GM21786 (cell line): Measurements from ENCODE around the gene FXN.
"Not testable (repeated sequence)": the region's sequence is repeated elsewhere in the genome, so short reads cannot be mapped to it uniquely, and the experiment has no call there.

Experiments
- ATAC-seq: cut with Tn5 transposase; IDR thresholded peaks from one replicate; pipeline ENCODE4 v1.9.1; 2021; ENCODE audit not compliant: unreplicated experiment

Gene FXN

DNA sequence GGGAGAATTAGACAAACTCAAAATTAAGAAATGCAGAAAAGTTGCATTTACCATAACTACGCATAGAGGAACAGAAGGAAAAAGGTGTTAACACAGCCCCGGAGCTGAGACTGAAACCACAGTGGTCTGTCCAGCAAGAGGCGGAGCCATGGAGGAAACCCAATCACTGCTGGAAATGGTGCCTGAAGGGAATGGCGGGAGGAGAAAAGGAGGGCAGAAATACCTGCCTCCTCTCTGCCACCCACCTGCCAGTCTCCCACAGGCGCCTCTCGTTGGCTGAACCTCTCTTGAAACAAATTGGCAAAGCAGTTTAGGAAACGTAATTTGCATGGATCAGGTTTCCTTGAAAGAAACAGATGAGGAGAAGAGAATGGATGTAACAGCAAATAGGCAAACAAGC lies 11.9 kb upstream of the FXN start:
- no peak for ATAC-seq

DNA sequence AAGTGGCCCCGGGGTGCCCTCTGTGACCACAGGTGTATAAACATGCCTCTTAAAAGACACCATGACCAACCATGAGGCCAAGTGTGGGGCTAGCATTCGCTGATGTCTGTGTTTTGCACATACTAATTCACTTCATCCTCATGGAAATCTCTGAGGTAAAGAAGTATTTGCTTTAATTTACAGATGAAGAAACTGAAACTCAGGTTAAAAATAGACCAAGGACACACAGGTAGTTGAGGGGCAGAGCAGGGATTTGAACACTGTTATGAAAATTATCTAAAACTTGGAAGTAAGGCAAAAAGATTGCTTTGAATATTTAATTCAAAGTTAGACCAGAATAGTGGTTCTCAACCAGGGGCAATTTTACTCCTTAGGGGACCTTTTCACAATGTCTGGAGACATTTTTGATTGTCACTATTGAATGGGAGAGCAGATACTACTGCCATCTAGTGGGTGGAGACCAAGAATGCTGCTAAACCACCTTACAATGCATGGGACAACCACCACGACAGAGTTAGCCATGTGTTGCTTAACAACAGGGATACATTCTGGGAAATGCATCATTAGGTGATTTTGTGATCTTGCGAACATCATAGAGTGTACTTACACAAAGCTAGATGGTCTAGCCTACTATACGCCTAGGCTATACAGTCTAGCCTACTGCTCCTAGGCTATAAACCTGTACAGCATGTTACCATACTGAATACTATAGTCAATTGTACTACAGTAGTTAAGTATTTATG lies 8.0 kb upstream of the FXN start:
- peak; percentile 83 for ATAC-seq

DNA sequence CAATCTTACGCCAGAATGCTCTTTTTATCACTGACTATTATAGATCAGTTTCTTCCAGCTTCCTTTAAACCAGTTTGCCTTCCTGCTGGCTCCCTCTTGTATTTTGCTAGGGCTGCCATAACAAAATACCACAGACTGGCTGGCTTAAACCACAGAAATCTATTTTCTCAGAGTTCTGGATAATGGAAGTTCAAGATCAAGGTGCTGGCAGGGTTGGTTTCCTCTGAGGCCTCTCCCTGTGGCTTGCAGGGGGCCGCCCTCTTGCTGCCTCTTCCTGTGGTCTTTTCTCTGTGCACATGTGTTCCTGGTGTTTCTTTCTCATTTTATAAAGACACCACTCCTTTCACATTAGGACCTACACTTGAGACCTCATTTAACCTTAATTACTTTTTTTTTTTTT lies 6.8 kb upstream of the FXN start:
- ATAC-seq, result no peak

DNA sequence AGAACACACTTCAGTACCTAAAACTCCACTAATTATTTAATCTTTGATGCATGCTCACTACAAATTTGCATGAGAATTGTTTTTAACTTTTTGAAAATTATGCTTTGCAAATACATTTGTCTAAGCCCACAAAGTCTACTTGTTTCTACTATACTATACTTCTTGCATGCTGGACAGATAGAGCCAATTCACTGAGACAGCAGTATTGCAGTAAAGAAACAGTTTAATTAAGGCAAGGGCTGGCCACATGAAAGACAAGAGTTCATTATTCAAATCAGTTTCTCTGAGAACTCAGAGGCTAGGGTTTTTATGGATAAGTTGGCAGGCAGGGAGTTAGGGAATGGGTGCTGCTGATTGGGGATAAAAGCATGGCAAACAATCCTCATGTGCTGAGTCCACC lies 6.0 kb upstream of the FXN start:
- no peak for ATAC-seq

DNA sequence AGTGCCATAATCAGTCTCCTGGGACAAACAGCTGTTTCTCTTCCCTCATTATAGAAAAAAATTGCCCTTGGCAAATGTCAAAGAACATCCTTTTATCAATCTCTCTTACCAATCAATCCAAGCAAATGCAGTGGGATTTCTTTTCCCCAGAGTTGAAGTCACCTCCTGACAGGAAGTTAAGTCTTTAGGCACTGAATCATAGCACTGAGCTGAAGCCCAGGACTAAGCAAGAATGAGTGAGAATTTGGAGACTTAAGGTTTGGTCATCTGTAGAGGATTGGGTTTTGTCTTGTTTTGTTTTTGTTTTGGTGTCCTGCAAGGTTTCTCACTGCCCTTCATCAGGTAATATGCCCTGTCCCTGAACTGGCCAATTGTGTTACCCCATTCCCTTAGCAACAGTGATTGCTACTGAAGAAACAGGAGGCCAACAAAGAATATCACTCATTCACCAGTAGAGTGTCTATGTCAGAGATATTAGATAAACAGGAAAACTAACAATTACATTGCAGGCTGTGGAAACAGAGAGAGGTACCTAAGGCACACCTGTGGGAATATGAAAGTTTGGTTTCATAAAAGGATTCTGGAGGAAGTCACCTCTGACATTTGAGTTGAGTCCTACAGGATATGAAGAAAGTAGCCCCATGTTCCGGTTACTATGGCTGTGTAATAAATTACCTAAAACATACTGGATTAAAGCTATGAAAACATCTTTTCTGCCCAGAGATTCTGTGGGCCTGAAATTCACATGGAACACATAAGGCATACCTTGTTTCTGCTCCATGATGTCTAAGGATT lies 4.5 kb upstream of the FXN start:
- no peak for ATAC-seq

DNA sequence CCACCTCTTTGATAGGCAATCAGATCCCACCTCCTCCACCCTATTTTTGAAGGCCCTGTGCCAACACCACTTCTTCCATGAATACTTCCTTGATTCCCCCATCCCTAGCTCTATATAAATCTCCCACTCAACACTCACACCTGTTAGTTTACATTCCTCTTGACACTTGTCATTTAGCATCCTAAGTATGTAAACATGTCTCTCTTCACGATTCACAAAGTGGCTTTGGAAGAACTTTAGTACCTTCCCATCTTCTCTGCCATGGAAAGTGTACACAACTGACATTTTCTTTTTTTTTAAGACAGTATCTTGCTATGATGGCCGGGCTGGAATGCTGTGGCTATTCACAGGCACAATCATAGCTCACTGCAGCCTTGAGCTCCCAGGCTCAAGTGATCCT lies 1.5 kb upstream of the FXN start:
- ATAC-seq, result no peak

DNA sequence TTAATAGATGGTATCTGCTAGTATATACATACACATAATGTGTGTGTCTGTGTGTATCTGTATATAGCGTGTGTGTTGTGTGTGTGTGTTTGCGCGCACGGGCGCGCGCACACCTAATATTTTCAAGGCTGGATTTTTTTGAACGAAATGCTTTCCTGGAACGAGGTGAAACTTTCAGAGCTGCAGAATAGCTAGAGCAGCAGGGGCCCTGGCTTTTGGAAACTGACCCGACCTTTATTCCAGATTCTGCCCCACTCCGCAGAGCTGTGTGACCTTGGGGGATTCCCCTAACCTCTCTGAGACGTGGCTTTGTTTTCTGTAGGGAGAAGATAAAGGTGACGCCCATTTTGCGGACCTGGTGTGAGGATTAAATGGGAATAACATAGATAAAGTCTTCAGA lies 757 bp downstream of the FXN start:
- ATAC-seq, result peak; percentile 27

DNA sequence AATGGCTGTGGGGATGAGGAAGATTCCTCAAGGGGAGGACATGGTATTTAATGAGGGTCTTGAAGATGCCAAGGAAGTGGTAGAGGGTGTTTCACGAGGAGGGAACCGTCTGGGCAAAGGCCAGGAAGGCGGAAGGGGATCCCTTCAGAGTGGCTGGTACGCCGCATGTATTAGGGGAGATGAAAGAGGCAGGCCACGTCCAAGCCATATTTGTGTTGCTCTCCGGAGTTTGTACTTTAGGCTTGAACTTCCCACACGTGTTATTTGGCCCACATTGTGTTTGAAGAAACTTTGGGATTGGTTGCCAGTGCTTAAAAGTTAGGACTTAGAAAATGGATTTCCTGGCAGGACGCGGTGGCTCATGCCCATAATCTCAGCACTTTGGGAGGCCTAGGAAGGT lies 1.2 kb downstream of the FXN start:
- no peak for ATAC-seq

DNA sequence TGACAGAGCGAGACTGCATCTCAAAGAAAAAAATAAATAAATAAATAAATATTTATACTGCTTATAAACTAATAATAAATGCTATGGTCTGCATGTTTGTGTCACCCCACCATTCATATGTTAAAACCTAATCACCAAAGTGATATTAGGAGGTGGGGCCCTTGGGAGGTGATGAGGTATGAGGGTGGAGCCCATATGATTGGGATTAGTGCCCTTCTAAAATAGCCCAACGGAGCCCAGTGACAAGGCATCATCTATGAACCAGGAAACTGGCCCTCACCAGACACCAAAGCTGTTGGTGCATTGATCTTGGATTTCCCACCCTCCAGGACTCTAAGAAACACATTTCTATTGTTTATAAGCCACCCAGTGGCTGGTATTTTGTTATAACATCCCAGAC lies 5.1 kb downstream of the FXN start:
- no peak for ATAC-seq

DNA sequence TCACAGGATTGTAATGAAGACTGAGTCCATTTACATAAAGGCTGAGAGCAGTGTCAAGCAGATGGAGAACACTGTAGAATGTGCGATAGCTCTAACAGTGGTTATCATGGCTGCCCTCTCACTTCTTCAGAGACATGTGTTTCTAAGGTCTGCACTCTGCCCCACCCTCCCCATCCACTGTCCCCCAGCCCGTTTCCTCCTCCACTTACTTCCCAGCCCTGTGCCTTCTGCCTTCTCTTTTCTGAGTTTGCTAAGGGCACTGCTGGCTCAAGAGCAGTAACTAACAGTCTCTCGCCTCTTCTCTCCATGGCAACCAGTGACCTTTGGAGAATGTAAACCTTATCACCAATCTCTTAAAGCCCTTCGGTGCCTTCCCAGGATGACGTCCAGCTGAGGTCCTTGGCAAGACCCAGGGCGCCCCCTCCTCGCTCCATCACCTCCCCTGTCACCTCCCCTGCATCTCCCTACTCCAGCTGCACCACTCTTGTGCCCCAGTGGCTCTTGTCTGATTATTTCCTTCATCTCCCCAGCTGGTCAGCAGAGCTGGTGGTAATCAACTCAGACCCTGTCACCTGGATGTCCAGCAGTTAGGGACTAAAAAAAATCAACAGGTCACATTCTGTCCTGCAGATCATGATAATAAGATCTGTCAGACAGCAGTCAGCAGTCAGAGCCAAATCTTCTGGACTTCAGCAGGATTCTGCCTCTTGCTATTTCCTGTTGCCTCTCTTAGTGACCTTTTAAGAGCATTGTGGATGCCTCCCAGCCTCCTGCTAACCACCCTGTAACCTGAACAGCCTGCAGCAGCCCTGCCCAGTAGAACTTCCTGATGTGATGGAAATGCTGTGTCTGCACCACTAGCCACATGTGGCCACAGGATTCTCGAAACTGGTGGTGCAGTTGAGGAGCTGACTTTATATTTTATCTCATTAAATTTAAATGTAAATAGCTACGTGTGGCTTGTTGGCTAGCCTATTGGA lies 9.0 kb downstream of the FXN start:
- no peak for ATAC-seq

DNA sequence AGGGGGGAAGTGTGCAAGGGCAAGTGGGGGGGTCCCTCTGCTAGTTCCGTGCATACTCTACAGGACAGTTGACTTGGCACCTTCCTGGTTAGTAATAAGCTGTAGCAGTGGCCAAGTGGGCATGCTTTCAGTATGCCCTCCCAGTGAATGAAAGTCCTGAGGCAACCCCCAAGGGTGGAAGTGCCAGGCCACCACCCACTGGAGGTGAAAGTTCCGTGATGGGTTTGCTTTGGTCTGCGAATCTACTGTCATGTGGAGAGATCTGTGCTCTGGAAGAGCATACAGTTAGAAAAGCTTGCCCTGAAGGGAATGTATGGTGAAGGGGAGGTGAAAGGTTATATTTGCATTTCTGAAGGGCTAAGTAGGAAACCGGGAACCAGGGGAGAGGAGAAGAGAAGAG lies 10.3 kb downstream of the FXN start:
- no peak for ATAC-seq

DNA sequence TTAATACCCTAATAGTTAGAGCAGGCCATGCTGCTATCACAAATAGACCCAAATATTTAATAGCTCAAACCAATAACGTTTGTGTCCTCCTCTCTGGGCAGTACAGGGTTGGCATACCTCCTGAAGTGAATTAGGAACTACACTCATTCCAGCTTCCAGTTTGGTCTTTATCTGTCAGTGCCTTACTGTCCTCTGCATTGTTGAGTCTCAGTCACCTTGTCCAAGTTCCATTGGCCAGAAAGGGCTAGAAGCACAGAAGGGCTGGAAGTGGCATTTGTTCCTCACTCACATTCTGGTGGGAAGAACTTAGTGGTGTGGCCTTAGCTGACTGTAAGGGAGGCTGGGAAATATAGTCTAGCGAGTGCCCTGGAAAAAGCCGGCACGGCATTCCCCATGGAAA lies 11.2 kb downstream of the FXN start:
- ATAC-seq, result no peak

DNA sequence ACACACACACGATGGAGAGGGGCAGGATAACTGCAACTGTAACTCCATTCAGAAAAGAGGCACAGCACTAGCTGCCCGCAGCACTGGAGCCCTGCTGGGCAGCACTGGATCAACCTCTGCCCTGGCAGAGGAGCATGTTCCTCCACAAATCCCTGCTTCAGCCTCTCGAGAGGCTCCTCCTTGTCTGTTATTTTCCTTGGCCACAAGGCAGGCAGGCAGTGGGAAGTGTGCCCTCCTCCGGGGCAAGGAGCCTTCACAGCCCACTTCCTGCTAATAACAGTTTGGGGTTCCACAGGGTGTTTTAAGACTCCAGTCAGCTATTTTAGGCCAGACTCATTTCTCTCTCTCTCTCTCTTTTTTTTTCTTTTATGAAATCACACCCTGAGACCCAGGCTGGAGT lies 11.8 kb downstream of the FXN start:
- ATAC-seq, result no peak

DNA sequence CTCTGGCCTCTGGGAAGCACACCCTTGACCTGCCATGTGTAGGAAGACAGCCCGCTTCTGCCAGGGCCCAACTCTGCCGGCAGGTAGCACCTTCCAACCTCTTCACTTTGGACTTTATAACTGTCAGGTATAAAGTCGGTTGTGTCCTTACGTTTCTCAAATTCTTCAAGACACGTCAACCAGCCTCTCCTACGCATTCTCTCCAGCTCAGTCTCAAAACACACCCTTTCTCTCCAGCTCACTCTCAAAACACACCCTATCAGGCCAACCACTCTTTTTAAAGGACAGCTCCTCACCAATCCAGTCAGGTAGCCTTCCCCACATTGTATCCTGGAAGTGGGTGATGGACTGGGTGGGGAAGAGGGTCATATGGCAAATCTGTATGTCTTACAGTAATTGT lies 13.5 kb downstream of the FXN start:
- no peak for ATAC-seq

DNA sequence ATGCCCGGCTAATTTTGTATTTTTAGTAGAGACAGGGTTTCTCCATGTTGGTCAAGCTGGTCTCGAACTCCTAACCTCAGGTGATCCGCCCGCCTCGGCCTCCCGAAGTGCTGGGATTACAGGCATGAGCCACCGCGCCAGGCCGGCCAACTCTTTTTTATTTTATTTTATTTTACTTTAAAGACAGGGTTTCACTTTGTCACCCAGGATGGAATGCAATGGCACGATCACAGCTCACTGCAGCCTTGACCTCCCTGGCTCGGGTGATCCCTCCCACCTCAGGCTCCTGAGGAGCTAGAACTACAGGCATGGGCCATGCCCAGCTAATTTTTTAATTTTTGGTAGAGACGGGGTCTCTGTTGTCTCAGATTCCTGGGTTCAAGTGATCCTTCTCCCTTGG lies 15.4 kb downstream of the FXN start:
- not testable (repeated sequence) for ATAC-seq

DNA sequence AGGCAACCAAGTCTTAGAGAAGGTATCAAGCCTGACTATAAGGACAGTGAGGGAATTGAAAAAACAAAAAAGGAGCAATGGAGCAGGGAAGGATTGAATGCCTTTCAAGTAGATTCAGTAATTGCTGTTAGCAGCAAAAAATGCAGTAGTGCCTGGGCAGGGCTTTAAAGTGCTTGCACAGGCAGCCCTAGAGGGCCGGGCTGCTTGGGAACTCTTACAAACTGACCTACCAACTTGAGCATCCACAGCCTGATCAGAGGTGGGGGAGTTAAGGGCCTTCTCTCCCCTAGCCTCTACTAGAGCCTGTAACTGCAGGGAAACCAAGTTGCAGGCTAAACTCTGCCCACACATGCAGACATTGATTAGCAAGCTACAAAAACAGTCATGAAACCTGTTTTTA lies 19.4 kb downstream of the FXN start:
- ATAC-seq, result no peak

DNA sequence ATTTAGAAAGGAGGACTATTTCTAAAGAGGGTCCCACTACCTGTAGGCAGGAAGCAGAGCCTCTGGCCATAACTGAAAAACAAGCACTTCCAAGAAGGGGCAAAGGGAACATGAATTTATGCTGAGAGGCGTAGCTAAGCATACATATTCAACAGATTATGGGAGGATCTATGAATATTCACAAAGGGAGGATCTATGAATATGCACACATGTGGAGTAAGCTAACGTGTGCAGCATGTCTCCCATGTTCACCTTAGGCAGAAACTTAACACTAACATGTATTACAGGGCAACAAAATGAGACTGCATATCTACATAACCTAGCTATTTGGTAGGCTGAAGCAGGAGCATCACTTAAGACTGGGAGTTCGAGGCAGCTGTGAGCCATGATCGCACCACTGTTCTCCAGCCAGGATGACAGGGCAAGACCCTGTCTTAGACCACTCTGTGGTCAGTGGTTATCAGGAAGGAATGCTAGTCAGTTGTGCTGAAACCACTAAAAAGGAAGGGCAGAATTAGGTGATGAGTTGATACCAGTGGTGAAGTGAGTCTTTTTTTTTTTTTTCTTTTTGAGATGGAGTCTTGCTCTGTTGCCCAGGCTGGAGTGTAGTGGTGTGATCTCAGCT lies 20.8 kb downstream of the FXN start:
- no peak for ATAC-seq

DNA sequence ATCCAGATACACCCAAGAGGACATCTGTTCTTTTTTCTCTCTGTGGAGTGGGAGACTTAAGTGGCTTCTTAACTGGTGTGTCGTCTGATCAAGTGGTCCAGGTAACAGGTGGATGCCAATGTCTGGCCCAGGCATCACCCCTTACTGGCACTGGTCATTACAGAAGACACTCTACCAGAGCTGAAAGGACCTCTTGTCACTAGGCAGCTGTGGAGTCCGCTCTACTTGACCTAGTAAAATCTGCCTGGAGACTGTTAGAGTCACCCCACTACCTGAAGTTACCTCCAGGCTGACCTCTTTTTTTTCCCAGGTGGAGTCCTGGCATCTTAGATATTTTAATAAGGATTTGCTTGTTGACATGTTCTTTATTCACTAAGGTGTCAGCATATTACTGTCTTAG lies 22.5 kb downstream of the FXN start:
- ATAC-seq, result no peak

DNA sequence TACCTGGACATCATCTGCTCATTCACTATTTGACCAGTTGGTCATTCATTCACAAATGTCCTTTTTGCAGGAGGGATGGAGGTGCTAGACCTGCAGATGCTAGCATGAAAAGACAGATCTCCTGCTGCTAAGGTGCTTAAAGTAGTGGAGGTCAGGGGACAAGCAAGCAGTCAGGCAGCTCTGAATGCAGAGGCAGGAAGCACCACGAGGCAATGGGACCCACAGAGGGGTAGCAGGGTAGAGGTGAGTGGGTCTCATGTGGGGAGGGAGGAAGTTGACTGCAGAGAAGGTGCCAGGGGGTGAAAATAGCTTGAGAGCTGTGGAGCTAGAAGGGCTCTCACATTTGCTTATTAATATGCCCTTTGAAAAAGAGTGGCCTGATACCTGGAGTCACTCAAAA lies 25.2 kb downstream of the FXN start:
- ATAC-seq, result no peak

DNA sequence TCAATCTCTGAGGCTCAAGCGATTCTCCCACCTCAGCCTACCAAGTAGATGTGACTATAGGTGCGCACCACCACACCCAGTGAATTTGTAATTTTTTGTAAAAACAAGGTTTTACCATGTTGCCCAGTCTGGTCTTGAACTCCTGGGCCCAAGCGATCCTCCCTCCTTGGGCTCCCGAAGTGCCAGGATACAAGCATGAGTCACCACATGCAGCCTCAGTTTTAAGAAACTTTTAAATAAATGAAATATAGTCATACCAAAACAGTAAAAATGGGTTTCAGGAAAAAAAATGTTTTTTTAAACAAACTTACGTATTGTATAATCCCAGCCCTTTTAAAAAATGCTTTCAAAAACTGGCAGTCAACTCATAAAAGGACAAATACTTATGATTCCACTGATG lies 26.6 kb downstream of the FXN start:
- ATAC-seq, result no peak

DNA sequence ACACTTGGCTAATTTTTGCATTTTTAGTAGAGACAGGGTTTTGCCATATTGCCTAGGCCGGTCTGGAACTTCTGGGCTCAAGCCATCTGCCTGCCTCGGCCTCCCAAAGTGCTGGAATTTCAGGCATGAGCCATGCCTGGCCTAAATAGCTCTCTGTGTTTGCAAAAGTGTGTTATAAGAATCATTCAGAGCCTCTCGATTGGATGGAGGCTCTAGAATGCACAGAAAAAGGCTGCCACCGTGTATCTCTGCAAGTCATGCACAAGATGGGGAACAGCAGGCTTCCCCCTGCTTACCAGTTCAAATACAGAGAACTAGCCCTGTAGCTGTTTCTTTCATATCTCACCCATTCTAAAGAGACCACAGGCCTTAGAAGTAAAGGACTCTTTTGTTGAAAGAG lies 28.3 kb downstream of the FXN start:
- no peak for ATAC-seq
